Upper lobe of left lung (tissue), 6 donors: ENCODE measurements around the gene FAM107A. TPM values are rescaled to one million over a fixed set of nuclear protein-coding genes. Genes with fewer than 3 reads are reported as not detected.
"Not testable (repeated sequence)": the region's sequence is repeated elsewhere in the genome, so short reads cannot be mapped to it uniquely, and the experiment has no call there.

Experiments used
- ATAC-seq, 2 donors: fragments of 200-7000 bp; cut with Tn5 transposase; one replicate each; pipeline ENCODE4 v1.9.1; 2022; ENCODE audit warnings: mild to moderate bottlenecking in 2 of 2, moderate library complexity in 2 of 2; ENCODE audit not compliant: low FRiP score in 2 of 2
- DNase-seq, 2 donors: peaks; one replicate each; pipeline ENCODE4 v3.0.0-alpha.2; 2019 to 2020
- H3K27ac ChIP-seq, 4 donors: fragments of 200-600 bp; sonication (generic); one replicate each; pipeline ENCODE4 v1.5.1; 2016 to 2019
- H3K27me3 ChIP-seq, 4 donors: fragments of 200-600 bp; sonication (generic); one replicate each; pipeline ENCODE4 v1.5.1; 2017 to 2019
- H3K36me3 ChIP-seq, 4 donors: fragments of 200-600 bp; sonication (generic); one replicate each; pipeline ENCODE4 v1.5.1; 2016 to 2019
- H3K4me1 ChIP-seq, 4 donors: fragments of 200-600 bp; sonication (generic); one replicate each; pipeline ENCODE4 v1.5.1; 2018 to 2019
- H3K4me3 ChIP-seq, 4 donors: fragments of 200-600 bp; sonication (generic); one replicate each; pipeline ENCODE4 v1.5.1; 2017 to 2019; ENCODE audit warnings: mild to moderate bottlenecking in 2 of 4, moderate library complexity in 1 of 4
- H3K9me3 ChIP-seq, 4 donors: fragments of 200-600 bp; sonication (generic); one replicate each; pipeline ENCODE4 v1.5.1; 2018 to 2019
- EP300 ChIP-seq, 4 donors: sonication (generic); formaldehyde crosslinking; IDR thresholded peaks; one replicate each; pipeline ENCODE4 v1.5.1; 2017; ENCODE audit warnings: antibody characterized with exemption in 4 of 4, control low read depth in 2 of 4
- POLR2A ChIP-seq, 4 donors: fragments of 450-650 bp; IDR thresholded peaks; one replicate each; pipeline ENCODE4 v1.5.1; 2016 to 2017; ENCODE audit warnings: antibody characterized with exemption in 4 of 4, mild to moderate bottlenecking in 2 of 4
- POLR2AphosphoS5 ChIP-seq, 2 donors: sonication (generic); formaldehyde crosslinking; IDR thresholded peaks; one replicate each; pipeline ENCODE4 v1.5.1; 2017; ENCODE audit warnings: antibody characterized with exemption in 2 of 2
- WGBS, 2 donors: methylation state at CpG; one replicate each; pipeline ENCODE4 v1.1.5; 2017 to 2018; 5-methylcytosine and 5-hydroxymethylcytosine counted together
- total RNA-seq, 6 donors: library from RNA; depleted of rRNA in 4 of 6; stranded (reverse); fragments of >200 nt in 4 of 6; gene quantifications; one replicate each; pipeline versions ENCODE4 v1.1.0 to v1.2.1, GENCODE V29; 2016 to 2021
- TF ChIP-seq, protein P1 (sequence below), 6 experiments: fragments of 450-650 bp in 4 of 6; fragments of 200-600 bp in 2 of 6; sonication (generic) in 2 of 6; IDR thresholded peaks; one replicate each; pipeline ENCODE4 v1.5.1; 2016 to 2019; ENCODE audit warnings: antibody characterized with exemption in 6 of 6
- donor health status: DM: no; HTN: no; CAD: no; lungs with moderate emphysema.
- donor health status: DM: no; HTN: yes; CAD: no; lungs with severe emphysema.

Gene FAM107A
- total RNA-seq, 6 donors from 2014 or later, result 19.9 to 200 (median 81.1) TPM

GRCh38 chr3:58528629-58529028 is 48.6 kb downstream of the FAM107A start:
- 25 to 41% methylated on average over 3 to 6 of the region's 6 CpGs for WGBS, 2 donors
- H3K4me1 ChIP-seq, result peaks cover 8 to 18% (median 9%) of the 10 kb centered on the region in 4 donors
- H3K27me3 ChIP-seq, result no peaks in the 10 kb centered on the region
- peak in 1 of 2 donors; percentile 72 for DNase-seq
- peaks cover 0 to 7% (median 0%) of the 10 kb centered on the region in 4 donors for H3K36me3 ChIP-seq
- H3K27ac ChIP-seq, result no peak overlapping the region
- no peak overlapping the region for H3K4me3 ChIP-seq
- no peak for ATAC-seq
- TF ChIP-seq POLR2A (IDR thresholded peaks at IDR 0.05), result no peak
- H3K9me3 ChIP-seq, result no peaks in the 10 kb centered on the region

GRCh38 chr3:58527440-58527839 is 49.8 kb downstream of the FAM107A start:
- DNase-seq, ATAC-seq, H3K9me3 ChIP-seq, H3K4me3 ChIP-seq, H3K27ac ChIP-seq, H3K36me3 ChIP-seq, H3K27me3 ChIP-seq: not testable (repeated sequence)
- WGBS, 2 donors, result 89 to 91% methylated on average over 3 of the region's 3 CpGs
- peaks cover 6 to 12% (median 7%) of the 10 kb centered on the region in 4 donors for H3K4me1 ChIP-seq

GRCh38 chr3:58526515-58526957 is 50.7 kb downstream of the FAM107A start:
- Histone ChIP-seq H3K27ac (no peak overlapping the region), H3K4me3 (no peak overlapping the region), H3K9me3 (no peaks in the 10 kb centered on the region), H3K27me3 (no peaks in the 10 kb centered on the region), H3K4me1 (peaks cover 6 to 16% (median 9%) of the 10 kb centered on the region in 4 donors), H3K36me3 (peaks cover 0 to 10% (median 0%) of the 10 kb centered on the region in 4 donors)
- ATAC-seq, result peak; percentile 52 to 57
- TF ChIP-seq EP300 (IDR thresholded peaks at IDR 0.05), result peak in 1 of 4 donors; percentile 52
- TF ChIP-seq POLR2A (IDR thresholded peaks at IDR 0.05), result no peak
- TF ChIP-seq, protein P1, sequence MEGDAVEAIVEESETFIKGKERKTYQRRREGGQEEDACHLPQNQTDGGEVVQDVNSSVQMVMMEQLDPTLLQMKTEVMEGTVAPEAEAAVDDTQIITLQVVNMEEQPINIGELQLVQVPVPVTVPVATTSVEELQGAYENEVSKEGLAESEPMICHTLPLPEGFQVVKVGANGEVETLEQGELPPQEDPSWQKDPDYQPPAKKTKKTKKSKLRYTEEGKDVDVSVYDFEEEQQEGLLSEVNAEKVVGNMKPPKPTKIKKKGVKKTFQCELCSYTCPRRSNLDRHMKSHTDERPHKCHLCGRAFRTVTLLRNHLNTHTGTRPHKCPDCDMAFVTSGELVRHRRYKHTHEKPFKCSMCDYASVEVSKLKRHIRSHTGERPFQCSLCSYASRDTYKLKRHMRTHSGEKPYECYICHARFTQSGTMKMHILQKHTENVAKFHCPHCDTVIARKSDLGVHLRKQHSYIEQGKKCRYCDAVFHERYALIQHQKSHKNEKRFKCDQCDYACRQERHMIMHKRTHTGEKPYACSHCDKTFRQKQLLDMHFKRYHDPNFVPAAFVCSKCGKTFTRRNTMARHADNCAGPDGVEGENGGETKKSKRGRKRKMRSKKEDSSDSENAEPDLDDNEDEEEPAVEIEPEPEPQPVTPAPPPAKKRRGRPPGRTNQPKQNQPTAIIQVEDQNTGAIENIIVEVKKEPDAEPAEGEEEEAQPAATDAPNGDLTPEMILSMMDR (IDR thresholded peaks at IDR 0.05), result no peak
- peak in 1 of 2 donors; percentile 31 for TF ChIP-seq POLR2AphosphoS5 (IDR thresholded peaks at IDR 0.05)
- 75 to 81% methylated on average over 5 to 7 of the region's 7 CpGs for WGBS, 2 donors
- peak in 1 of 2 donors; percentile 55 for DNase-seq

- Histone ChIP-seq H3K27ac (no peak overlapping the region), H3K27me3 (no peaks in the 10 kb centered on the region), H3K4me1 (peaks cover 6 to 19% (median 9%) of the 10 kb centered on the region in 4 donors), H3K9me3 (no peaks in the 10 kb centered on the region), H3K4me3 (no peak overlapping the region), H3K36me3 (peaks cover 0 to 10% (median 0%) of the 10 kb centered on the region in 4 donors)
- WGBS, 2 donors, result 93 to 96% methylated on average over 7 to 10 of the region's 11 CpGs
- no peak for ATAC-seq
- DNase-seq, result no peak
- no peak for TF ChIP-seq EP300 (IDR thresholded peaks at IDR 0.05)
- no peak for TF ChIP-seq POLR2AphosphoS5 (IDR thresholded peaks at IDR 0.05)
- TF ChIP-seq, protein P1 (IDR thresholded peaks at IDR 0.05), result no peak
- no peak for TF ChIP-seq POLR2A (IDR thresholded peaks at IDR 0.05)
Observed at GRCh38 chr3:58524326-58524888, 52.8 kb downstream of the FAM107A start.

- no peak for ATAC-seq
- no peak for DNase-seq
- H3K9me3 ChIP-seq, result no peaks in the 10 kb centered on the region
- TF ChIP-seq POLR2AphosphoS5 (IDR thresholded peaks at IDR 0.05) (no peak), POLR2A (IDR thresholded peaks at IDR 0.05) (no peak), EP300 (IDR thresholded peaks at IDR 0.05) (no peak)
- TF ChIP-seq, protein P1 (IDR thresholded peaks at IDR 0.05), result no peak
- peaks cover 0 to 10% (median 0%) of the 10 kb centered on the region in 4 donors for H3K36me3 ChIP-seq
- H3K27me3 ChIP-seq, result no peaks in the 10 kb centered on the region
- H3K4me3 ChIP-seq, result no peak overlapping the region
- 74 to 89% methylated on average over 5 of the region's 5 CpGs for WGBS, 2 donors
- no peak overlapping the region for H3K27ac ChIP-seq
- peaks cover 0 to 8% (median 3%) of the 10 kb centered on the region in 4 donors for H3K4me1 ChIP-seq
Observed at GRCh38 chr3:58522759-58523425, 54.3 kb downstream of the FAM107A start.
